CD4-positive, alpha-beta T cell treated with Interleukin-2 at 100 ng/mL for 4 hours (primary cell): Measurements from ENCODE around the gene CDC5L.
A peak's percentile ranks its signal among the peaks of the same experiment; 100 is the strongest.

Source experiments
- DNase-seq: peaks from one replicate; pipeline ENCODE4 v3.0.0-alpha.2; 2020; ENCODE audit warnings: low spot score

The CDC5L gene

DNA sequence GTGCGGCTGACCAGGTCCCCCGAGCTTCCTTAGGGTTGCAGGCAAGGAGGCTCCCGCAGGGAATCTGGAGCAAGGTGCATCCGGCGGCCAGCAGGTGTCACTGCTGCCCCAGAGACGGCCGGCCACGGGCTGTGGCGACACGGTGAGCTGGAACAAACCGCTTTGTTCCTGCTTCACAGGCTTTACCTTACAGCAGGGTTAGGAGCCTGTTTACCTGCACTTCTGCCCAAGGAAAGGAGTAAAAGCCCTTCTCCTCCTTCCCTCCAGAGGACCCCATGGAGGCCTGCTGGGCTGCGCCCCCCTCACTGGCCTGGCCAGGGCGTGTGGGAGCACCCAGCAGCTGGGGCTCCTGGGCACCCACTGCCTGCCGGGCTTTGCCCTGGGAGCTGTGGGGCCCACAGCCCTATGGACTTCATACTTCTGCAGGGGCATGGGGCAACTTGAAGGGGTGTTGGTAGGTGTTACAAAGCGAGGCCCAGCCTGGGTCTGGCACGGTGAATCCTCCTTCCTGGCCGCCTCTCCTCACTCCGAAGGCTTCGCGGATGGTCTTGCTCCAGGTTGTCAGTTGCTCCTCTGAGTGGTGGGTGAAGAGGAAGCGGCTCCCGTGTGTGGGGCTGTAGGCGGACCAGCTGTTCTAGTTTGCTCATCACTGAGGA, 88.4 kb downstream of the CDC5L start:
- peak; percentile 63 for DNase-seq

DNA sequence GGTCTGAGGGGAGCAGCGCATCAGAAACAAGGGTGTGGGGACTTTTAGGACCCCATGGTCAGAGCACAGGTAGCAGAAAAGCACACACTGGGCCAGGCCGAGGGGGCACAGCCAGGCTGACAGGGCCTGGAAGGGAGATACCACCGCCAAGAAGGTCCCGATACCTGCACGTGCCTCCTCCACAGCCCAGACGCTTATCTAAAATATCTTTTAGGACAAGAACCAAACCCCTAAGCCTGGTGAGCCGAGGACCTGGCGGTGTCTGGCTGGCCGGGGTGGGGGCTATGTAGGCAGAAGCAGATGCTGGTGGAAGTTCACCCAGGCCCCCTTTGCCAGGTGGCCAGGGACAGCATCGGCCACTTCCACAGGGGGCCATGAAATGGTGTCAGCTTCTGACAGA, 89.3 kb downstream of the CDC5L start:
- DNase-seq: no peak

DNA sequence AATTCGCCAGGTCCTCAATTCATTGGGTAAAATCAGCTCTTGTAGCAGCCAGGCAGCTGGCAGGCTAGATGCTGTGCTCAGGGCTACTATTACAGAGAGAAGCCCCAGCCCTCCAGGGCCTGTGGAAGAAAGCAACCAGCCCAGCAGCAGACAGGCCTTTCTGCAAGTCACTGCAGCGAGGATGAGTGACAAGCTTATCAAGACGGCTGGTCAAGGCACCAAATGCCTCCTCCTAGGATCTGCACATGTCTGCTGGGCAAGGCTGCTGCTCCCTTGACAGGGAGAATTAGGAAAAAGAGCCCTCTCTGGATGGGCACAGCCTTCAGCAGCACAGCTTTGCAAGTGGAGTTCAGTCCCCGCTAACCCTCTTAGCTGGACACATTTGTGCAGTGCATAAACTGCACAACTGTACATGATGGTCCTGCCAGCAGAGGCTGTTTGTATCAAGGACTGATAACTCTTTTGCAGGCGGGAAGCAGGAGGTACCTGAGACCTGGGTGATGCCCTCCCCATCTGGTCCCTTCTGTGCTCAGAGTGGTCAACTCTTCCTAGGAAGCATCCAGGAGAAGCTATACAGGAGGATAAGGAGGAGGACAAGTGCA, 89.9 kb downstream of the CDC5L start:
- no peak for DNase-seq

DNA sequence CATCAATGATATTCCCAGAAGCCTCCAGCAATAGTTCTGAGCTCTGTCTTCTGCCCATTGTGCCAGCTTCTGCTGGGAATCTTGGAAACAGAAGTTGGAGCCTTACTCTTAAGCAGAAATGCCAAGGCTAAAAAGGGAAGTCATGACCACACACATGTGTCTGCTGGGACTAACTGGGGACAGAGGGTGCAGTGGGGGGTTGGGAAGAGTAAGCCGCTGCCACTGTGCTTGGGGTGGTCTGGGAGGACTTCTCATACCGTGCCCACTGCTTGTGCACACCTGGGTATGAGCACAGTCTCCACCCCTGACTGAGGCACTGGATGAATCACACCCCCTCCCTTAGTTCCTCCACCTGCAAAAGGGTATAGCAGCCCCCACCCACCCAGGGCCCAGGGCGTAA, 90.7 kb downstream of the CDC5L start:
- DNase-seq: no peak

DNA sequence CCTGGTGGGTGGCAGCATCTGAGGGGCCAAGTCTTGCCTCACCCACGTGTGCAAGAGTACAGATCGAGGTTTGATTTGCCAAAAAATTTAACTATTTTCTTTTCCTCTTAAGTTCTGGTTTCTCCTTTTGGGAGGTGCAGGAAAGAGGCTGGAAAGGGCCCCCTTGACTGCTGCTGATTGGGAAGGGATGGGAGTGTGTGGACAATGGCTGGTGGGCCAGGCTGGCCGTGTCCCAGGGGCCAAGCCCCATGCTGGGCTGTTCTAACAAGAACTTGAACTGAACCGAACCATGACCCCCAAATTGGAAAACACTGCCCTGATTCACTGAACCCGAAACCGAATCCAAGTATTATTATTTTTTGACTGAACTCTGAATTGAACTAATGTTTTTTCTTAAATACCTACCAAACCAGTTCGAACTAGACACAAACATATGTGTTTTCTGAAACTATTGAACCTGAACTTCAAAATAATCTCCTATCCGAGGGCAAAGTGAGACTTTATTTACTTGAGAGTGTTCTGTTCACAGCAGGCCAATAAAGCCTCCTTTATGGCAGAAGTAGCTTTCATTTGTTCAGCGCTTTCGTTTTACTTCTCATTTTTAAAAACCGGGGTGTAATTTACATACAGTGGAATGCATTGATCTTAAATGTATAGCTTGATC, 91.2 kb downstream of the CDC5L start:
- no peak for DNase-seq

DNA sequence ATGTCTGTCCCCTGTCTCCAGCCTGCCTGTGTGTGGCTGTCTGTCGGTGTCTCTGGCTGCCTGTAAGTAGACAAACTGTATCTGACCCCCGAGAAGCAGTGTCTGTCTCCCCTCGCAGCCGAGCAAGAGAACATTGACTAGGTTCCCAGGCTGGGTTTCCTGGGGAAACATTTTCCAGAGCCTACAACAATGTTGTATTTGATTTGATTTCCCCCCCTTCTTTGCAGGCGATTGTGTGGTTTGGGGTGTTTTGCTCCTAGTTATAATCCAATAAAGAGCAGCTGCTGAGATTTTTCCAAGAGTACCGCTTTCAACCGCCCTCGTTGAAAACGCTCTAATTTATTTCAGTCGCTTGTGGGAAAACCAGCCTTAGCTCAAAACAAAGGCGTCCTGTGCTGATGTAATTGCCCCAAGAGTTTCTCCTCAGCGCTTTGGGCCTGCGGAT, 92.6 kb downstream of the CDC5L start:
- no peak for DNase-seq

DNA sequence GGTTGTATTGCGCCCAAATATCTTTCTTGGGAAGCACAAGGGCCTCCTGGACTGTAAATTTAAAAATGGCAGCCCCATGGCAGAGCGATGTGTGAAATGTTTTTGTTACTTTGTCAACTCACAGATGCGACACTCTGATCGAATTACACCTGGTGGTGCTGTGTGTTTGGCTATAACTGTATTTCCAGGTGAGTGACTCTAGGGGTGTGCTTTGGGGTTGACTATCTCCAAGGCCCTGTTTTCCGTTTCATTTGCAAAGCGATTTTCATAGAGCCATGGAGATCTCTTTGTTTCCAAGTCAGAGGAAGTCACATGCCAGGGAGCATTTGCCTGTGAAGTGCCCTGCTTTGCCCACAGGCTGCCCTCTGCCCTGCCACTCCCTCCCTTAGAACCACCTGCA, 93.5 kb downstream of the CDC5L start:
- no peak for DNase-seq

DNA sequence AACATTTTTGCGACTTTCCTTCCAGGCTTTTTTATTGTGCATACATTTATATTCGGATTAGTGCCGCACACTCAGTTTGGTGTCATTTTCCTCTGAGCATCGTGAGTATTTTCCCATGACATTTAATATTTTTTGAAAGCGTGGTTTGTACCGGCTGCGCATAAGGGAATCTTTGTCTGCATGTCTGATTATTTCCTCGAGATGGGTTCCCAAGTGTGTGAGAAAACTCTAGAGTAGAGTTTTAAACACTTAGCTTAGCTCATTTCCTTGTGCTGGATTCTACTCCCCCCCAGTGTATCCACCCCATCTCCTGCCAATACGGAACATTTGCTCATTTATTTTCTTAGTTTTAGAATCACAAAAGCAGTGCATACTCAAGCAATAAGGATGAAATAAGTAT, 94.3 kb downstream of the CDC5L start:
- DNase-seq: no peak

DNA sequence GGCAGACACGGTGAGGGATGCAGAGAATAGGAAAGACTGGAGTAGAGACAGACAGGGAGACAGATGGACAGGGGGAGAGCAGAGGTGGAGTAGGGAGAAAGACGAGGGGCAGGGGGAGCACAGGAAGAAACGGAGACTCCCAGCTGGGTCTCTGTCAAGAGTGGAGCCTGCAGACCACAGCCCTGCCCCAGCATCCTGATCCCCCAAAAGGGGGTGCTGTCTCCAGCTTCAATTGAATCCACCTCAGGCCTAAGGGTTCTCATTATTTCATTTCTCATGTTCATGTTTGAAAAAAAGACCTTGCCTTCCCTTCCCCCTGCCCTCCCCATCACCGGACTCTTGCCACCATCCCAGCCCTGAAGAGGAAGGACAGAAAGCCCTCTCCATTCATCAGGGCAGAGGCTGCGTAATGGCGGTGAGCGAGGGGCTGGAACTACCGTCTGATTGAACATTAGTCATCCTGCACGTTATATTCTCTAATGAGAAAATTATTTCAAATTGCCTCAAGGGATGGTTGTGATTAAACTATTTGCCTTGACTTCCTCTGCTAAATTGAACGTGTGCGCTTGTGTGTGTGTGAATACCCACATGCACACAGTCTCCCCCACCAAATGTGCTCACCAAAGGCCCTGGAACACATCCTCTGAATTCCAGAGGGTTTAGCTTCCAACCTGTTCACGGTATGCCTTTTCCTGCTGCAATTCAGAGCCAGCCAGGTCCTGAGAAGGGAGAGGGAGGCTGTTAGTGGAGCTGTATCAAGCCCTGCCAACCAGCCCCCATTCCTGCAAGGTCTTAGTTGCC, 98.3 kb downstream of the CDC5L start:
- DNase-seq: no peak

DNA sequence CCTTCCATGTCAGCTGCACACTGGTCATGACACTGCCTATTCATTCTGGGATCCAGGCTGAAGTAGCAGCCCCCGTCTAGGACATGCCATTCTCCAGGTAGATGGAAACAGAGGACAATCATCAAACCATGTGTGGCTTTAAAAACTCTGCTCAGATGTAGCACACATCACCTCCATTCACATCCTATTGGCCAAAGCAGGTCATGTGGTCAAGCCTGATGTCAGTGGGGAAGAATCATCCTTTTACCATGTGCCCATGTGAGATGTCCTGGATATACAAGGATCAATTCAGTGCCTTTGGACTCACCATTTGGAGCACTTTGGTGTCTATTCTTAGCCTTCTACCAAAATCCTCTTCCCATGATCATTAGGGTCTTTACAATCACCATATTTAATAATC, 99.5 kb downstream of the CDC5L start:
- no peak for DNase-seq

DNA sequence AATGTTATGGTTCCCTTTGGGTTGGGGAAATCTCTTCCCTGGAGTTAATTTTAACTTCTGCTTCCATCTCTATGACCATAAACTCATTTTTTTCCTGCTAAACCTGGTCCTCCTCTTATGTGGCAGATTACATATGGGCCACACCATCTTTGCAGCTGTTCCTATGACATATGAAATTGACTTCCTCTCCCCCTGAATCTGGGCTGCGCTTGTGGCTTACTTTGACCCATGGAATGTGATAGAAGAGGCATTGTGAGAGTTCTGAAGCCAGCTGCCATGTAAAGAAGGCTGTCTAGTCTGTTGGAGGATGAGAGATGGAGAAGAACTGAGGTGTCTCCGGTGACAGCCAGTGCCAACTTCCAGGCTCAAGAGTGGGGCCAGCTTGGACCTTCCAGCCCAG, 100.1 kb downstream of the CDC5L start:
- no peak for DNase-seq

DNA sequence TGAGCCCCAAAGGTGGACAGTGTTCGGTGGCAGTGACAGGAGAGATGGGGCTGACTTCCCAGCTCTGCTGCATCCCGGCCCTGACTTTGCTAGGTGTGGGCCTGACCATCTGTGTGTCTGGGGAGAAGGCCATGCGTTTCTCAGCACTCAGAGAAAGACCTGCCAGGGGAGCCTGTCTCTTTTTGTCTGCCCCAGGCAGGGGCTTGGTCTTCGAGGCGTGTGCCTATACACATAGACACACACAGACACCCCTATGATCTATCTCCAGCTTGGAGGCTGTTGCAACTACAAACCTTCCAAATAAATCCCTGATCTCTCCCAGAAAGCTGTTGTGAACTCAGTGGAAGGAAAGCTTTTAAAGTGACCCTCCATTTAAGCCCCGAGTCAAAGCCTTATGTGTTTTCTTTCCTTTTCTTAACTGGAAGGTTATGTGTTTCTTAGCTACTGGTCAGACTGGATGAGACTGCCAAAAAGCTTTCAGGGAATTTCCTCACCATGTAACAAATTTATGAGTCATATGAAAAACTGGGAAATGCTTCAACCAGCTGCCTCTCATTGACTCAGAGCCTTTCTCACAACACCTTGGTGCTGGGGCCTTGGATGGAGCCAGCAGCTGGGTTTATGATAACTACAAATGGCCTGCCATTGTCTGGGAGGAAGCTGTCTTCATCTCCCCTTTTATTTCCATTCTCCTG, 102.6 kb downstream of the CDC5L start:
- no peak for DNase-seq

DNA sequence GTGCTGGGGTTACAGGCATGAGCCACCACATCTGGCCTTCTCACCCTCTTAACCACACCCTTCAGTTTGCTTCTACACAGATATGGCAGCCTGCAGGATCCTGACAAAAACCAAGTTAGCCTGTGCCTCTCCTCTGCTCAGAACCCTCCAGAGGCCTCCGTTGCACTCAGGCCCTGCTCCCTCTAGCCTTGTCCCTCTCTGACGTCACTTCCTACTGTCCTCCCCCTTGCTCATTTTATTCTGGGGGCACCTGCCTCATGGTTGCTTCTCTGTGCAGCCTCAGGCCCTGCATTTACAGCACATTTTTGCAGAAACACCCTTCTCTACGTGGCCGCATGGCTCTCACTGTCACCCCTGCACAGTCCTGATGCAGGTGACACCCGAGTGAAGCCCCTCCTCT, 105.6 kb downstream of the CDC5L start:
- no peak for DNase-seq

DNA sequence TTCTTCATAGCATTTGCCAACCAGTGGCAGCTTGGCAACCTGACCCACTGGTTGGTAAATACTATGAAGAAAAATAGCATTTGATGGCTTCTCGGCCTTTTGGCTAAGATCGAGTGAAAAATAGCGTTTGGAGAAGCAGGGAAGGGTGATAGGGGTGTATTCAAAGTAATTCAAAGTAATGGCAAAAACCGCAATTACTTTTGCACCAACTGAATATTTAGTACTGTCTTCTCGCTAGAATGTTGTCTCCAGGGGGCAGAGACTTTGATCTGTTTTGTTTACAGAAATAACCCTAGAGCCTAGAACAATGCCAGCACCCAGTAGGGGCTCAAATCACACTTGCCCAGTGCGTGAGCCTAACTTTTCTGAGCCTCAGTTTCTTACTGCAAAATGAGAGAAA, 106.1 kb downstream of the CDC5L start:
- DNase-seq: no peak

DNA sequence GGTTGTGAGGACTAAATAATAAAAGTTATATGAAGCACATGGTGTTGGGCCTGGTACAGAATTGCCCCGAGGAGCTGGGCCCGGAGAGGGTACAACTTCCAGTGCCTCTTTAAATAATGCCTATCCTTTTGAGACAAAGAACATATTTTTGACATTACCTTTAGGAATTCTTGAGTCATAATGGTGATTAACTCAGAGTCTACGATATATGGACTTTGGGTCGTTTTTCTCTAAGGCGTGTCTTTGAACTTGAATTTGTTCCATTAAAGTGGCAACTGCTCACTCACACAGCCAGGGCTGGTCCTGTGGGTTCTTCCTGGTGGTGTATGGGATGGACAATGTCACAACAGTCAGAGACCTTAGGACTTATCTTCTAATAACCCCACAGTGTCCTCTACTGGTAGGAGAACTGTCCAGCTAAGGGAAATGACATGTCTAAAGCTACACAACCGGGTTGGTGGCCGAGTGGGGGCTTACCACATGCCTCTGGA, 106.5 kb downstream of the CDC5L start:
- no peak for DNase-seq

DNA sequence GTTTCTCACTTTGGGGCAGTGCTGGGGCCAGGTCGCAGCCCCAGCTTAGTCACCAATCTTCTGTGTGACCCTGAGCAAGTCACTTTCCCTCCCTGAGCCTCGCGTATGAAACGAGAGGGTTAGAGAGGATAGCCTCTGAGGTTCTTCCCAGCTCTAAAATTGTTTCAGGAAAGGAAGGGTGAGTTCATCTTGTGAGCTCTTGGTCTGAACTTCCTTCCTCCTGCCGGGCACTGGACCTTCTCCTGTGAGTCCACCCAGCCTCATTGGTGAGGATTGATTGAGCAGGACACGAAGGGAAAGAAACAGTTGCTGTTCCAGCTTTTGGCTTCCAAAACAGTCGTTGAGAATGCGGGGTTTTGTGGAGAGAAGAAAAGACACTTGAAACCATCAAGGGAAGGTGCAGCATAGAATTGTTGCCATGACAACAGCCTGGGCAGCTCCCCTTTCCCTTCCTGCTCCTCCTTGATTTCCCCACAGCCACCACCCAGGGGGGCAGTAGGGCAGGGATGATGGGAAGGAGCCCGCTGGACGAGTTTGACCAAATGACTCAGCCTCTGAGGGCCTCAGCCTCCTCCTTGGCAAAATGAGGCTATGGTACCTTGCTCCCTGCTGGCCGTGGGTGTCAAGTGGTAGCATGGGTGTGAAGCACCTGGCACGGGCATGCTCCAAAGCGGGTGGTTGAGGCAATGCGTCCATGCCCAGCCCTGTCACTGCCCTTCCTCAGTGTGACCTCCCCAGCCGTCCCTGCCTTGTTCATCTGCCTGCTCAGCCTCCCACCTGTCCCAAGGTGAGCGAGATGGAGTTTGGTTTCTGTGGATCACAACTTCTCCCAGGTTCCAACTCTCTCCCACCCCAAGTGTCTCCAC, 107.8 kb downstream of the CDC5L start:
- no peak for DNase-seq

DNA sequence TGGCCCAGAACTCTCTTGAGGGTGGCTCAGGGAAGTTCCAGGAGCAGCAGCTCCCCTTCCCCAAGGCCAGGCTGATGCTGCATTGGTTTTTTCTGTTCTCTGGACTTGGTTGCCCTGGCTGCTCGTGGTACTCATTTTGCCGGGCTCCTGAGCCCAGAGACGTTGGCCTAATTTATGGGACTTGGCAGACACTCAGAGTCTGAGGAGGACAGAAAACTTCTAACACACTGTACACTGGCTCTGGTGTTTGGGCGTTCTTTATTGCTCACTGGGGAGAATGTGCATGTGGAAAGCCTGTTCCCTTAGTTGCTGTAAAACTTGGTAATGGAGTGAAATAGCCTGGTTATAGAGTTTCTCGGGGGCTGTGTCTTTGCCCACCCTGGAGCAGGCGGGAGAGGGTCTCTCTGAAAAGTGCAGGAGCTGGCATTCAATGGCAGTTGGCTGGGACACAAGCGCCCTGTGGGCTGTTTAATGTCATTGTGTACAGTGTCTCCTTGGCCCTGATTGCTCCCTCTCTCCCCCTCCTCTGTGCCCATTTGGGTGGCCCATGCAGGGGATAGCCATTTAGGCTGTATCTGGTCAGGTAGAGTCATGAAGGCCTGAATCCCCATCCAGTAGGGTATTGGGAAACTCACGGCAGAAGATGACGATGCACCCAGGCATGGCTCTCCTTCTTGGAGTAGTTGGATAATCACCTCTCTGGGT, 109.3 kb downstream of the CDC5L start:
- no peak for DNase-seq

DNA sequence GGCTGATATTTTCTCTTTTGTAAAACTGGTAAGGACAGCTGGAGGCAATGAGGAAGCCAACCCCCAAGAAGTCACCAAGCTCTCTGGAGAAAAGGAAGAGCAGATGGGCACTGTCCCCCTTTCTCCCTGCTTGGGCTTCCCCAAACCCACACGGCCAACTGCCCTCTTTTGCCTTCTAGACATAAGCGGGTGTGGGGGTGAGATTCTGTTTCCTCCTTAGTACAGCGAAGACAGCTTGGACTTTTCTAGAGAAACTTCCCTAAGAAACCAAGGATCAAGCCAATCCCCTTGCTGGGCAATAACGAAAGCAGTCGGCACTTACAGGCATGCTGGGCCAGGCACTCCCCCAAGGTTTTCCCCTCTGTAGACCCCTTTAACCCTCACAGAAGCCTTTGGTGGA, 110.3 kb downstream of the CDC5L start:
- DNase-seq: no peak

DNA sequence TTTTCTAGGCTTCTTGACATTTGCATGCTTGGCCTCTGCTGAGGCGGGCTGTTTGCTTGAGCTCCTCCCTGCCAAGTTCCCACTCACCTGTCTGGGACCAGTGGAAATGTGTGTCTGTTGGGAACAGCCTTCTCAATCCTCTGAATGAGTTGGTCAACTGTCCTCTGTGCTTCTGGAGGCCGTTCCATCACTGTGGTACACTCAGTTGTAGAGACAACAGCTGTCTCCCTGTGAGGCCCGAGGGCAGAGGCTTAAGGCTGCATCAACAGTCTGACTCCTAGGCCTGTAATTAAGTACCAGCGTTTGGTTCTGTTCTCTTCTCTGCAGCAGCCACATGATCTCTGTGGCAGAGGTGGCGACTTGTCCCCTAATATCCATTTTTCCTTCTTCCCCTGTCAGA, 110.9 kb downstream of the CDC5L start:
- DNase-seq: no peak

DNA sequence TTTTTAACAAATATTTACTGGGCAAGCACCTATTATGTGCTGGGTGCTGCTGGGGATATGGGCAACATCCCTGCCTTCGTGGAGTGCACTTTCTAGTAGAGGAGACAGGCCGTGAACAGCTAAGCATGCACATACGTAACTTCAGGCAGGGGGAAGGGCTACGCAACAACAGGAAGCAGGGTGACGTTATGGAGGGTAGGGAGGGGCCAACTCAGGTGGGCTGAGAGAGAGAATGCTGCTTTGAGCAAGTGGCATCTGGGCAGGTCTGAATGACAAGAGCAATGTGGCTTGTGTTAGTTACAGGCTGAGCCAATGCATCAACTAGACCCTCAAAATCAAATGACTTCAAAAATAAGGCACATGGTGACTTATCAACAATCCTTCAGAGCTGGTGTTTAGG, 112.1 kb downstream of the CDC5L start:
- DNase-seq: no peak
